22Rv1 (cell line): ENCODE measurements around the gene CLIC4.

ENCODE experiments used
- ZFX ChIP-seq: fragments of 450-650 bp; IDR thresholded peaks from 2 replicates; pipeline ENCODE4 v1.6.1; 2017; ENCODE audit warnings: antibody characterized with exemption, borderline replicate concordance
- TF ChIP-seq, protein P1 (sequence below): fragments of 450-650 bp; IDR thresholded peaks from 2 replicates; pipeline ENCODE4 v1.5.1; 2017; ENCODE audit warnings: mild to moderate bottlenecking

DNA sequence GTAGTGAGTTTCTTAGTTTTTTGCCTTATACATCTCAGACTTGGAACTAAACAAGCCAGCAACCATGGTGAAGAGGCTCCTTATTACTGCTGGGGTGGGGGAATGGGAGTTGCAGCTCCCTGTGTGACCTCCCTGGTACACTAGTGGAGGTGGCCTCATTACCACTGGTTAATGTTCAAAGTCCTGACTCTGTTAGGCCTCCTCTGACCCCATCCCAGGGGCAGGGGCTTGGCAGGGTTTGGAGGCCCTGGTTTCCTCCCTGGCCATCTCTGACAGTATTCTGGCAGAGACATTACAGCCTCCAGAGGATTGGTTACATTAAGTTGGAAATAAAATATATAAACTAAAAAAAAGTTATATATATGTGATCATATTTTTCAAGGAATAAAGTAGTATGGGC, 45.2 kb downstream of the CLIC4 start:
- TF ChIP-seq, protein P1, sequence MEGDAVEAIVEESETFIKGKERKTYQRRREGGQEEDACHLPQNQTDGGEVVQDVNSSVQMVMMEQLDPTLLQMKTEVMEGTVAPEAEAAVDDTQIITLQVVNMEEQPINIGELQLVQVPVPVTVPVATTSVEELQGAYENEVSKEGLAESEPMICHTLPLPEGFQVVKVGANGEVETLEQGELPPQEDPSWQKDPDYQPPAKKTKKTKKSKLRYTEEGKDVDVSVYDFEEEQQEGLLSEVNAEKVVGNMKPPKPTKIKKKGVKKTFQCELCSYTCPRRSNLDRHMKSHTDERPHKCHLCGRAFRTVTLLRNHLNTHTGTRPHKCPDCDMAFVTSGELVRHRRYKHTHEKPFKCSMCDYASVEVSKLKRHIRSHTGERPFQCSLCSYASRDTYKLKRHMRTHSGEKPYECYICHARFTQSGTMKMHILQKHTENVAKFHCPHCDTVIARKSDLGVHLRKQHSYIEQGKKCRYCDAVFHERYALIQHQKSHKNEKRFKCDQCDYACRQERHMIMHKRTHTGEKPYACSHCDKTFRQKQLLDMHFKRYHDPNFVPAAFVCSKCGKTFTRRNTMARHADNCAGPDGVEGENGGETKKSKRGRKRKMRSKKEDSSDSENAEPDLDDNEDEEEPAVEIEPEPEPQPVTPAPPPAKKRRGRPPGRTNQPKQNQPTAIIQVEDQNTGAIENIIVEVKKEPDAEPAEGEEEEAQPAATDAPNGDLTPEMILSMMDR: no peak
- TF ChIP-seq ZFX: no peak
